Stimulated activated effector memory CD8-positive, alpha-beta T cell treated with anti-CD3 and anti-CD28 coated beads, Interleukin-12 subunit alpha, Interleukin-12 subunit beta, amount 100 ng/mL, for 72 hours (primary cell): ENCODE data around the gene HSD3B1.
"Not testable (repeated sequence)": the region's sequence is repeated elsewhere in the genome, so short reads cannot be mapped to it uniquely, and the experiment has no call there.

ENCODE experiments used
- ATAC-seq: fragments of 150-1000 bp; cut with Tn5 transposase; 2 replicates; pipeline ENCODE4 v1.10.0; 2021
- DNase-seq, 2 donors: peaks; one replicate each; pipeline ENCODE4 v3.0.0; 2021 to 2022; ENCODE audit warnings: low spot score in 2 of 2
- H3K27ac Mint-ChIP-seq: one replicate; pipeline ENCODE4 v1.8.0; 2022; ENCODE audit warnings: mild to moderate bottlenecking, mixed read lengths
- H3K36me3 Mint-ChIP-seq: one replicate; pipeline ENCODE4 v1.8.0; 2022; ENCODE audit warnings: mild to moderate bottlenecking, mixed read lengths
- H3K4me1 Mint-ChIP-seq: one replicate; pipeline ENCODE4 v1.8.0; 2022; ENCODE audit warnings: mixed read lengths
- H3K4me3 Mint-ChIP-seq: one replicate; pipeline ENCODE4 v1.8.0; 2022; ENCODE audit warnings: mild to moderate bottlenecking, mixed read lengths
- H3K9me3 Mint-ChIP-seq: one replicate; pipeline ENCODE4 v1.8.0; 2022; ENCODE audit warnings: mixed read lengths

Gene HSD3B1

DNA sequence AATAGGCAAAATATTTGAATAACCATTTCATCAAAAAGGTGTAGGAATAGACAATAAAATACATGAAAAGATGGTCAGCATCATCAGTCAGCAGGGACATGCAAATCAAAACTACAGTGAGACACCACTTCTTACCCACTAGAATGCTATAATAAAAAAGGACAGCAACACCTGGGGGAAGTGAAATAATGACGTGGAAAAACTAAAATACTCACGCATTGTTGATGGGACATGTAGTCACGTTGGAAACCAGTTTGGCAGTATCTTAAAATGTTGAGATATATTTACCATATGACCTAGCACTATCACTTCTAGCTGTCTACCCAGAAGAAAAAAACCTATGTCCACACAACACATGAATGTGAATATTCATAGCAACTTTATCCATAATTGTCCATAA lies 53.4 kb downstream of the HSD3B1 start:
- not testable (repeated sequence) for H3K36me3 Mint-ChIP-seq, H3K4me3 Mint-ChIP-seq, H3K4me1 Mint-ChIP-seq, DNase-seq, H3K9me3 Mint-ChIP-seq, ATAC-seq, H3K27ac Mint-ChIP-seq

GRCh38 chr1:119564548-119564947 lies 57.5 kb downstream of the HSD3B1 start:
- Mint-ChIP-seq H3K4me3 (no peak overlapping the region), H3K27ac (no peak overlapping the region), H3K4me1 (no peaks in the 10 kb centered on the region), H3K9me3 (peaks cover 2% of the 10 kb centered on the region), H3K36me3 (no peaks in the 10 kb centered on the region)
- DNase-seq (no peak), ATAC-seq (peak; percentile 58)
